Upper lobe of left lung (tissue), 6 donors: ENCODE results near the gene AP5Z1. TPM values are rescaled to one million over a fixed set of nuclear protein-coding genes. Genes with fewer than 3 reads are reported as not detected.

Experiments
- ATAC-seq, 2 donors: fragments of 200-7000 bp; cut with Tn5 transposase; one replicate each; pipeline ENCODE4 v1.9.1; 2022; ENCODE audit warnings: mild to moderate bottlenecking in 2 of 2, moderate library complexity in 2 of 2; ENCODE audit not compliant: low FRiP score in 2 of 2
- DNase-seq, 2 donors: peaks; one replicate each; pipeline ENCODE4 v3.0.0-alpha.2; 2019 to 2020
- H3K27ac ChIP-seq, 4 donors: fragments of 200-600 bp; sonication (generic); one replicate each; pipeline ENCODE4 v1.5.1; 2016 to 2019
- H3K27me3 ChIP-seq, 4 donors: fragments of 200-600 bp; sonication (generic); one replicate each; pipeline ENCODE4 v1.5.1; 2017 to 2019
- H3K36me3 ChIP-seq, 4 donors: fragments of 200-600 bp; sonication (generic); one replicate each; pipeline ENCODE4 v1.5.1; 2016 to 2019
- H3K4me1 ChIP-seq, 4 donors: fragments of 200-600 bp; sonication (generic); one replicate each; pipeline ENCODE4 v1.5.1; 2018 to 2019
- H3K4me3 ChIP-seq, 4 donors: fragments of 200-600 bp; sonication (generic); one replicate each; pipeline ENCODE4 v1.5.1; 2017 to 2019; ENCODE audit warnings: mild to moderate bottlenecking in 2 of 4, moderate library complexity in 1 of 4
- H3K9me3 ChIP-seq, 4 donors: fragments of 200-600 bp; sonication (generic); one replicate each; pipeline ENCODE4 v1.5.1; 2018 to 2019
- EP300 ChIP-seq, 4 donors: sonication (generic); formaldehyde crosslinking; IDR thresholded peaks; one replicate each; pipeline ENCODE4 v1.5.1; 2017; ENCODE audit warnings: antibody characterized with exemption in 4 of 4, control low read depth in 2 of 4
- POLR2A ChIP-seq, 4 donors: fragments of 450-650 bp; IDR thresholded peaks; one replicate each; pipeline ENCODE4 v1.5.1; 2016 to 2017; ENCODE audit warnings: antibody characterized with exemption in 4 of 4, mild to moderate bottlenecking in 2 of 4
- POLR2AphosphoS5 ChIP-seq, 2 donors: sonication (generic); formaldehyde crosslinking; IDR thresholded peaks; one replicate each; pipeline ENCODE4 v1.5.1; 2017; ENCODE audit warnings: antibody characterized with exemption in 2 of 2
- WGBS, 2 donors: methylation state at CpG; one replicate each; pipeline ENCODE4 v1.1.5; 2017 to 2018; 5-methylcytosine and 5-hydroxymethylcytosine counted together
- total RNA-seq, 6 donors: library from RNA; depleted of rRNA in 4 of 6; stranded (reverse); fragments of >200 nt in 4 of 6; gene quantifications; one replicate each; pipeline versions ENCODE4 v1.1.0 to v1.2.1, GENCODE V29; 2016 to 2021
- TF ChIP-seq, protein P1 (sequence below), 6 experiments: fragments of 450-650 bp in 4 of 6; fragments of 200-600 bp in 2 of 6; sonication (generic) in 2 of 6; IDR thresholded peaks; one replicate each; pipeline ENCODE4 v1.5.1; 2016 to 2019; ENCODE audit warnings: antibody characterized with exemption in 6 of 6
- donor health status: DM: no; HTN: no; CAD: no; lungs with moderate emphysema.
- donor health status: DM: no; HTN: yes; CAD: no; lungs with severe emphysema.

AP5Z1 gene
- total RNA-seq, 6 donors from 2014 or later, result 23.4 to 152 (median 52.1) TPM

DNA sequence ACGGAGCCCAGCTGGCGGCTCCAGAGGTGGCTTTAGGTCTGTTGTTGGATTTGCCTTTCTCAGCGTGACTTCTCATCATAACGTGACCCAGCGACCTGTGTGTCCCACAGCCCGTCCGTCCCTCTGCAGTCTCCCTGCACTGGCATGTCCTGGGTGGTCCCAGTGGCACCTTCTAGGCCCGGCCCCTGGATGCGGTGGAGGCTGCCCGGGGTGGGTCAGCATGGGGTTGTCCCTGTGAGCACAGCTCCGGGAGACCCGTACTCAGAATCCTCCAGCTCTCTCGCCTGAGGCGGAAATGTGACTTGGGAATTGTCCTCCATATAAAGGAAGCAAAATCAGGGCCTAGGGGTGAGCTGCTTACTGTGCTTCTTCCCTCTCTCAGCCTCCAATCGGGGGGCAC, 25.6 kb upstream of the AP5Z1 start:
- DNase-seq (peak in 1 of 2 donors; percentile 71), ATAC-seq (no peak)
- WGBS, 2 donors, result 85 to 96% methylated on average over 4 to 15 of the region's 15 CpGs
- Histone ChIP-seq H3K4me3 (no peak overlapping the region), H3K36me3 (peaks cover 2 to 14% (median 10%) of the 10 kb centered on the region in 4 donors), H3K27ac (peak overlapping the region; percentile 10 to 94 (median 88)), H3K27me3 (no peaks in the 10 kb centered on the region), H3K9me3 (no peaks in the 10 kb centered on the region), H3K4me1 (peaks cover 36 to 65% (median 46%) of the 10 kb centered on the region in 4 donors)
- no peak for TF ChIP-seq POLR2AphosphoS5 (IDR thresholded peaks at IDR 0.05)
- TF ChIP-seq POLR2A (IDR thresholded peaks at IDR 0.05), result no peak
- TF ChIP-seq, protein P1, sequence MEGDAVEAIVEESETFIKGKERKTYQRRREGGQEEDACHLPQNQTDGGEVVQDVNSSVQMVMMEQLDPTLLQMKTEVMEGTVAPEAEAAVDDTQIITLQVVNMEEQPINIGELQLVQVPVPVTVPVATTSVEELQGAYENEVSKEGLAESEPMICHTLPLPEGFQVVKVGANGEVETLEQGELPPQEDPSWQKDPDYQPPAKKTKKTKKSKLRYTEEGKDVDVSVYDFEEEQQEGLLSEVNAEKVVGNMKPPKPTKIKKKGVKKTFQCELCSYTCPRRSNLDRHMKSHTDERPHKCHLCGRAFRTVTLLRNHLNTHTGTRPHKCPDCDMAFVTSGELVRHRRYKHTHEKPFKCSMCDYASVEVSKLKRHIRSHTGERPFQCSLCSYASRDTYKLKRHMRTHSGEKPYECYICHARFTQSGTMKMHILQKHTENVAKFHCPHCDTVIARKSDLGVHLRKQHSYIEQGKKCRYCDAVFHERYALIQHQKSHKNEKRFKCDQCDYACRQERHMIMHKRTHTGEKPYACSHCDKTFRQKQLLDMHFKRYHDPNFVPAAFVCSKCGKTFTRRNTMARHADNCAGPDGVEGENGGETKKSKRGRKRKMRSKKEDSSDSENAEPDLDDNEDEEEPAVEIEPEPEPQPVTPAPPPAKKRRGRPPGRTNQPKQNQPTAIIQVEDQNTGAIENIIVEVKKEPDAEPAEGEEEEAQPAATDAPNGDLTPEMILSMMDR (IDR thresholded peaks at IDR 0.05), result no peak
- TF ChIP-seq EP300 (IDR thresholded peaks at IDR 0.05), result no peak

DNA sequence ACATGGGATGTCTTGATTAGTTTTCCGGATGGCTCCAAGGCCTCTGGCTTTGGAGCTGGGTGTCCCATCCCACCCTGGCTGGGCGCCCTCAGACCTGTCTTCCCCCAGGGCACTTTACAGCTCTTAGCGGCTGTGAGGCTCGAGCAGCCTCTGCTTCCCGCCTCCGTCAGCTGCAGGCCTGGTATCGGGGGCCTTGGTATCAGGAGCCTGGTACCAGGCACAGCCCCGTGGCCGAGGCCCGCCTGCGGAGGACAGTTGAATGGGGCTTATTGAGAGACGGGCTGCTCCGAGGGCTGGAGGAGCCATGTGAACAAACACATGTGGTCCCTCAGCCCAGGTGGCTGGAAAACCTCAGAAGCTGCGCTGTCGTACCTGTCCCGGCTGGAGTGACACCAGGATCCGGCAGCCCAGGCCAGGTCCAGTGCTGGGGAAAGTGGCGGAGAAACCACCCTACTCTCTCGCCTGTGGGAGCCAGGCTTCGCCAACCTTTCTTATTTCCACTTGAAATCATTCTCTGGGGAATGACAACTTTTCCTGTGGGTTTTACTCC, 23.9 kb upstream of the AP5Z1 start:
- peaks cover 6 to 30% (median 27%) of the 10 kb centered on the region in 4 donors for H3K36me3 ChIP-seq
- TF ChIP-seq POLR2AphosphoS5 (IDR thresholded peaks at IDR 0.05) (no peak), POLR2A (IDR thresholded peaks at IDR 0.05) (no peak), EP300 (IDR thresholded peaks at IDR 0.05) (no peak)
- TF ChIP-seq, protein P1 (IDR thresholded peaks at IDR 0.05), result no peak

DNA sequence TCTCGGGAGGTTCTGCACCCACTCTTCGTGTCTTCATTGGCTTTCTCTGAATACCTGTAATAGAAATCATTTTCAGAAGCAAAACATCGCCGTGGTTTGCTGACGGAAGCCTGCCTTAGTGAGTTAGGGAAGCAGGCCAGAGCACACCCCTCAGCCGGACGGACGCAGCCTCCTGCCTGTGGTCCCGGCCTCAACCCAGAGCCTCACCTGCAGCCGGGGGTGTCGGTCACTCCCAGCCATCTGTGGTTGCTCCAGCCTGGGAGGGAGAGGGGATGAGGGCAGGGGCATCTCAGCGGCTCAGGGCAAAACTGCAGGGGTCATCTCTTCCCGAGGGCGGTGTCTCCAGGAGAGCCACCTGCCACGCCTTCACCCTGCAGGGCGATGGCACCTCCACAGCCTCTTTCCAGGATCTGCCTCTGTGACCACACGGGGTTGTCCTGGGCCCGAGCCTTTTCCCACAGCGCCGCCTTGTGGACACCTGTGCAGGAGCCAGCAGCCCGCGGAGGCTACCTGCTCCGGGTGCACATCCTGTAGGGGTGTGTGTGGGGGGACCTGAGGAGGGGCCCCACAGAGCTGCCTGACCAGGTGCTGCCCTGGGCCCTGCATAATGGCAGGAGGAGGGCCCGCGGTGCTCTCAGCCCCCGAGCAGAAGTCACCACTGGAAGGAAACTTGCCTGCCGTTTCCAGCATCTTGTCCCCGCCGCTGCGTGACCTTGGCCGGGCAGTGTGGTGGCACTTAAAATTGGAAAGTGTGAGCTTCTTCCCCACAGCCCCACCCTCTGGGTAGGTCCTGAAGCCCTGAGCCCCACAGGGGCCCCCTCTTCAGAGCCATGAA, 21.6 kb upstream of the AP5Z1 start:
- Histone ChIP-seq H3K4me3 (no peak overlapping the region), H3K27me3 (no peaks in the 10 kb centered on the region), H3K9me3 (no peaks in the 10 kb centered on the region), H3K36me3 (peaks cover 6 to 49% (median 45%) of the 10 kb centered on the region in 4 donors), H3K4me1 (peaks cover 6 to 28% (median 10%) of the 10 kb centered on the region in 4 donors), H3K27ac (no peak overlapping the region)
- DNase-seq (peak; percentile 86 to 92), ATAC-seq (peak; percentile 86 to 89)
- 52 to 66% methylated on average over 10 to 26 of the region's 31 CpGs for WGBS, 2 donors
- TF ChIP-seq POLR2AphosphoS5 (IDR thresholded peaks at IDR 0.05), result no peak
- TF ChIP-seq, protein P1 (IDR thresholded peaks at IDR 0.05), result peak; percentile 88 to 95 (median 95)

More for the DNA sequence above, 23.9 kb upstream of the AP5Z1 start:
- Histone ChIP-seq H3K27ac (no peak overlapping the region), H3K4me1 (peaks cover 25 to 51% (median 31%) of the 10 kb centered on the region in 4 donors), H3K27me3 (no peaks in the 10 kb centered on the region), H3K9me3 (no peaks in the 10 kb centered on the region), H3K4me3 (no peak overlapping the region)
- no peak for ATAC-seq
- peak in 1 of 2 donors; percentile 78 for DNase-seq
- 85 to 94% methylated on average over 8 to 20 of the region's 20 CpGs for WGBS, 2 donors

- TF ChIP-seq, protein P1 (IDR thresholded peaks at IDR 0.05), result no peak
- Histone ChIP-seq H3K4me1 (peaks cover 5 to 25% (median 7%) of the 10 kb centered on the region in 4 donors), H3K36me3 (peaks cover 12 to 56% (median 52%) of the 10 kb centered on the region in 4 donors), H3K9me3 (no peaks in the 10 kb centered on the region), H3K27me3 (no peaks in the 10 kb centered on the region), H3K27ac (no peak overlapping the region), H3K4me3 (no peak overlapping the region)
- ATAC-seq (no peak), DNase-seq (peak in 1 of 2 donors; percentile 68)
- WGBS, 2 donors, result 95% methylated on average over 25 to 36 of the region's 36 CpGs
Observed at GRCh38 chr7:4754433-4755010, 20.9 kb upstream of the AP5Z1 start.
